ENCODE data around the gene IL6.
"Not testable (repeated sequence)": the region's sequence is repeated elsewhere in the genome, so short reads cannot be mapped to it uniquely, and the experiment has no call there.

Gene IL6

GRCh38 chr7:22703978-22704610, 22.9 kb upstream of the IL6 start:
- DNase-seq (ENCODE audit: low spot score) = not testable (repeated sequence)

DNA sequence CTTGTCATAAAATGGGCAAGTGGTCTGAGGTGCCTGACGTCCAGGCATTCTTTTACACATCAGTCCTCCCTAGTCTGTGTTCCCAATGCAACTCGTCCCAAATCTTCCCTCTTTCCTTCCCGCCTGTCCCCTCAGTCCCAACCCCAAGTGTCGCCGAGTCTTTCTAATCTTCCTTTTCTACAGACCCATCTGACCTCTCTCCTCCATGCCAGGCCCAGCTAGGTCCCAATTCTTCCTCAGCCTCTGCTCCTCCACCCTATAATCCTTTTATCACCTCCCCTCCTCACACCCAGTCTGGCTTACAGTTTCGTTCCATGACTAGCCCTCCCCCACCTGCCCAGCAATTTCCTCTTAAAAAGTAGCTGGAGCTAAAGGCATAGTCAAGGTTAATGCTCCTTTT, 22.3 kb upstream of the IL6 start:
- not testable (repeated sequence) for DNase-seq (ENCODE audit: low spot score)

- DNase-seq (ENCODE audit: low spot score) = not testable (repeated sequence)
These were observed 21.1 kb upstream of the IL6 start for GRCh38 chr7:22705874-22706273.

DNA sequence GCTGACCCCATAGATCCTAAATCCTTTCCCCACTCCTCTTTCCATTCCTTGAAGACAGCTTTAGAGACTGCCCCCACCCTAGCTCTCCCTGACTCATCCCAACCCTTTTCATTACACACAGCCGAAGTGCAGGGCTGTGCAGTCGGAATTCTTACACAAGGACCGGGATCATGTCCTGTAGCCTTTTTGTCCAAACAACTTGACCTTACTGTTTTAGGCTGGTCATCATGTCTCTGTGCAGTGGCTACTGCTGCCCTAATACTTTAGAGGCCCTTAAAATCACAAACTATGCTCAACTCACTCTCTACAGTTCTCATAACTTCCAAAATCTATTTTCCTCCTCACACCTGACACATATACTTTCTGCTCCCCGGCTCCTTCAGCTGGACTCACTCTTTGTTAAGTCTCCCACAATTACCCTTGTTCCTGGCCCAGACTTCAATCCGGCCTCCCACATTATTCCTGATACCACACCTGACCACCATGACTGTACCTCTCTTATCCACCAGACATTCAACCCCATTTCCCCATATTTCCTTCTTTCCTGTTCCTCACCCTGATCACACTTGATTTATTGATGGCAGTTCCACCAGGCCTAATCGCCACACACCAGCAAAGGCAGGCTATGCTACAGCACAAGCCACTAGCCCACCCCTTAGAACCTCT, 19.8 kb upstream of the IL6 start:
- DNase-seq (ENCODE audit: low spot score) = not testable (repeated sequence)

DNA sequence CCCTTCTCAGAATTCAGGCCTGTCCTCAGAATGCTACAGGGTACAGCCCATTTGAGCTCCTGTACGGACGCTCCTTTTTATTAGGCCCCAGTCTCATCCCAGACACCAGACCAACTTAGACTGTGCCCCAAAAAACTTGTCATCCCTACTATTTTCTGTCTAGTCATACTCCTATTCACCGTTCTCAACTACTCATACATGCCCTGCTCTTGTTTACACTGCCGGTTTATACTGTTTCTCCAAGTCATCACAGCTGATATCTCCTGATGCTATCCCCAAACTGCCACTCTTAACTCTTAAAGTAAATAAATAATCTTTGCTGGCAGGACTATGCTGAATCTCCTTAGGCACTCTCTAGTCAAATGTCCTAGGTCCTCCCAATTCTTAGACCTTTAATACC, 18.8 kb upstream of the IL6 start:
- DNase-seq (ENCODE audit: low spot score) = not testable (repeated sequence)

GRCh38 chr7:22708677-22709061, 18.3 kb upstream of the IL6 start:
- DNase-seq (ENCODE audit: low spot score) = not testable (repeated sequence)

- not testable (repeated sequence) for DNase-seq (ENCODE audit: low spot score)
These were observed 17.8 kb upstream of the IL6 start for GRCh38 chr7:22709062-22709829.

DNA sequence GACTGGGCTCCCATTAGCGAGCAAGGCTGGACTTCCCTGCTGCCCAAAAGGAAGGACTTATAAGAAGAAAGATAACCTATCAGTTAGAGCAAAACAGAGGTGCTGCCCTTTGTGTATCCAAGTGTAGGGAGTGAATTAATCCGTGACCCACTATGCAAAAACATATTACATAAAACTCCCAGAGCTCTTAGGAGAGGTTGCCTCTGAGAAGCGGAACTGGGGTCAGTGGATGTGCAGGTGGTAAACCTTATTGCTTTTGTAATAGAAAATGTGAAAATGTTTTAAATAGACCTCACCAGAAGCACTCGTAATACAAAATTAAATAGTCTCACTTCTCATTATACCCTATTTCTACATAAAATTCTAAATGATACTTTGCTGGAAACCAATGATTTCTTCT, 17.1 kb upstream of the IL6 start:
- no peak for DNase-seq (ENCODE audit: low spot score)

DNA sequence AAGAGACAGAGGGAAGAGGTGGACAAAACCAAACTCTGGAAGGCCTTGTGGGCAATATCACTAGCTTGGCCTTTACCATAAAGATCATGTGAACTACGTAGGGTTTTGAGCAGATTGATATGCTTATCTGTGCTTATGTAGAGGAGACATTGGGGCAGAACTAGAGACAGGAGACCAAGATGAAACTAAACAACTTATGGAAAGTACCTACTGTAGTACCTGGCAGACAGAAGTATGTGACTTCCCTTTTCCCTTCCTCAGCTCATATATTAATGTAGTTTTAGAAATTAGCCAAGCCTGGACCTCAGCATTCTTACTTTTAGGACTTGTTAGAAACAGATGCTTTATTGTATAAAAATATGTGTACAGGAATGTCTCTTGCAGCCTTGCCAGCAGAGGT, 14.0 kb upstream of the IL6 start:
- DNase-seq (ENCODE audit: low spot score) = no peak

- no peak for DNase-seq (ENCODE audit: low spot score)
These were observed 13.5 kb upstream of the IL6 start for GRCh38 chr7:22713463-22713862.

GRCh38 chr7:22715969-22716368, 11.0 kb upstream of the IL6 start:
- no peak for DNase-seq (ENCODE audit: low spot score)

DNA sequence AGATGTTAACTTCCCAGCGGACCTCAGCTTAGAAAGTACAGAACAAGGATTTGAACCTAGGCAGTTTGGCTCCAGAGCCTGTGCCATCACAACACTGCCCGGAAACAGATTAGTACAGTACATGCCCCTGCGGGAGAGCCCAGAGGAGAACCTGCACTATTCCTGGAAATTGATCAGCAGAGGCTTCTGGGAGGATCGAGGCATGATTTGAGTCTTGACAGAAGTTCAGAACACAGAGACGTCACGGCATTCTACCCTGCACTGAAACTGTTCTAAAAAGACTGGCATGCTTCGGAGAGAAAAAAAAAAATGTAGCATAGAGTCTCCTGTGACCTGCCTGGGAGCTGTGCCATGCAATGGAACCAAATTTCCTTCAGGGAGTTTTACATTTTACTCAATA, 9.2 kb upstream of the IL6 start:
- no peak for DNase-seq (ENCODE audit: low spot score)

DNA sequence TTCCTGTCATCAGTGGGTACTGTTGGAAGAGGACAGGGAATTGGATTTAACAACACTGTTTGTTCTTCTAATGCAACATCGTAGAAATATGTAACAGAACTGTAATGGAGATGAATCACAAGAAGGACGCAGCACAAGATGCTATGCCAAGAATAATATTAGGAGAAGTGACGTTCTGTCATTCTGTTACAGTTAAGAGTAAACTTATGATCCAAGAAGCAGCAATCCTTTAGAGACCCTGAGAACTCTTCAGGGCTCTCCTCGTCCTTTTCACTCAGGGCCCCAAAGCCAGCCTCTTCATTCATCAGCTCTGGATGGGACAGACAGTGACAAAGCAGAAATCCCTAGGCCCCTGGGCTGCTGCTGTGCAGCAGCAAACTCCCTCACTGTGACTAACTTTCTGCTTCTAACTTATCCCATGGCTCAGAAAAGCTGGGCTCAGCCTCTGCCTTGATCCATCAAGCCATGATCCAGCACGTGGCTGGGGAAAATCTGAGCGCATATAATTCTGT, 8.7 kb upstream of the IL6 start:
- no peak for DNase-seq (ENCODE audit: low spot score)

- DNase-seq (ENCODE audit: low spot score) = no peak
These were observed 8.0 kb upstream of the IL6 start for GRCh38 chr7:22718911-22719420.

GRCh38 chr7:22720791-22721786, 5.9 kb upstream of the IL6 start:
- DNase-seq (ENCODE audit: low spot score) = no peak

GRCh38 chr7:22722536-22723180, 4.3 kb upstream of the IL6 start:
- no peak for DNase-seq (ENCODE audit: low spot score)

- DNase-seq (ENCODE audit: low spot score) = no peak
These were observed 3.8 kb upstream of the IL6 start for GRCh38 chr7:22723181-22723601.

DNA sequence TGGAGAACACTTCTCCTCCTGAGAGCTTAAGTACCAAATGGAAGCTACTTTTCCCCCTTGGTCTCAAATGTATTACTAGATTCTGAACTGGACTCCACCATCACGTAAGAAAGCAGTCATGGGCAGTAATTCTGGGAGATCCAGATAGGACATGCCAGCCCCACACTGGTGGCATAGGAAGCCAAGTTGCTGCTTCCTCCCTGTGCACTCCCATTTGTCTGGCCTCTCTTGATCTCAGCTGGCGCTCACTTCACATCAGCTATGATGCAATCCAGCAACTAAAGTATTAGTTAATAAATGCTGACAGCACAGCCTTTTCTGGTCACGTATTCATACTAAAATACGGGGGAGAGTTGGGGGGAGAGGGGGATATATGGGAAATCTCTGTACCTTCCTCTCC, 3.4 kb upstream of the IL6 start:
- no peak for DNase-seq (ENCODE audit: low spot score)

- DNase-seq (ENCODE audit: low spot score) = no peak
These were observed 2.1 kb upstream of the IL6 start for GRCh38 chr7:22724861-22725260.

- DNase-seq (ENCODE audit: low spot score) = no peak
These were observed 1.4 kb upstream of the IL6 start for GRCh38 chr7:22725585-22725984.

Data from SK-N-DZ (cell line).